H1 (cell line): ENCODE results near the gene SEMA3D. TPM values are rescaled to one million over a fixed set of nuclear protein-coding genes. Genes with fewer than 3 reads are reported as not detected.

ENCODE experiments used
- BACH1 ChIP-seq: IDR thresholded peaks from 2 replicates; pipeline ENCODE4 v1.6.1; 2012; ENCODE audit warnings: low read length, improper control_type of control experiment
- CHD7 ChIP-seq: fragments of 300-600 bp; sonication (generic); IDR thresholded peaks from 2 replicates; pipeline ENCODE4 v1.7.1; 2012; ENCODE audit warnings: low read length, moderate library complexity, mild to moderate bottlenecking, inconsistent platforms; ENCODE audit not compliant: insufficient replicate concordance
- CTBP2 ChIP-seq: IDR thresholded peaks from 2 replicates; pipeline ENCODE4 v1.7.0; 2011; ENCODE audit warnings: borderline replicate concordance, mild to moderate bottlenecking, moderate library complexity, mixed read lengths, low read length; ENCODE audit not compliant: insufficient read depth, insufficient read length
- polyA plus RNA-seq, 7 experiments: library from polyadenylated mRNA; depleted of rRNA in 3 of 7; stranded (reverse) in 5 of 7; unstranded in 2 of 7; fragments of >200 nt in 5 of 7; fragments of 200-250 nt in 2 of 7; gene quantifications; 1 replicate in 5 of 7; 2 replicates in 1 of 7; 4 replicates in 1 of 7; pipeline versions ENCODE4 v1.2.1 to v1.2.3, GENCODE V29; 2011 to 2013; ENCODE audit warnings: missing spikeins in 2 of 7, mixed read lengths in 2 of 7
- total RNA-seq: library from RNA; stranded (reverse); fragmentation: NEBNext Ultra II Directional; extraction: Animal tissue kit (Norgen Biotek cat#: 25700); gene quantifications from 2 replicates; pipeline ENCODE4 v1.2.1, GENCODE V29; 2021

Gene SEMA3D
- total and polyA plus RNA-seq, 2 of the 8 experiments (the other 6 are each of a cell fraction or from before 2014, with no cell fraction given) = 1.6 to 3.5 TPM

- TF ChIP-seq CHD7 (no peak), CTBP2 (no peak), BACH1 (no peak)
Observed at GRCh38 chr7:84949501-84949900, 237.4 kb downstream of the SEMA3D start (continued).
